ENCODE data around the gene PRKAR1B.

- no peak for TF ChIP-seq GATA2 (IDR thresholded peaks at IDR 0.05; ENCODE audit: low read depth, low read length)
- TF ChIP-seq GATA3 (IDR thresholded peaks at IDR 0.05; ENCODE audit: low read depth, low read length), result no peak
These were observed 33.8 kb downstream of the PRKAR1B start for GRCh38 chr7:693280-693679.

Measured in SH-SY5Y (cell line).